IMR-90 (cell line): ENCODE measurements around the gene PTGES3L. TPM values are rescaled to one million over a fixed set of nuclear protein-coding genes. Genes with fewer than 3 reads are reported as not detected.

Experiments used
- ATAC-seq: fragments of 200-7000 bp; cut with Tn5 transposase; 2 replicates; pipeline ENCODE4 v1.9.1; 2020; ENCODE audit warnings: low read depth, mild to moderate bottlenecking, moderate library complexity
- BruUV-seq: library from RNA; stranded (reverse); fragments of 400-500 nt; replicated peaks from 2 replicates; lab custom pipeline; 2021; lab: Mats Ljungman, UMichigan
- CTCF ChIA-PET: fragments of 300-600 bp; formaldehyde crosslinking; extraction: SDS; loops from one replicate; lab custom pipeline; 2021; ENCODE audit warnings: antibody characterized with exemption; lab: Yijun Ruan, JAX
- POLR2A ChIA-PET: fragments of 300-600 bp; sonication (Branson Sonifier 250); formaldehyde crosslinking; loops from one replicate; lab custom pipeline; 2022; ENCODE audit warnings: antibody characterized with exemption; ENCODE audit not compliant: unreplicated experiment; lab: Charles Lee
- DNase-seq: peaks from one replicate; pipeline ENCODE4 v3.0.0; 2013
- H2AFZ ChIP-seq: replicated peaks from 2 replicates; pipeline ENCODE3; 2013; ENCODE audit warnings: low read length, mild to moderate bottlenecking; ENCODE audit not compliant: poor library complexity
- H2AK5ac ChIP-seq: 2 replicates; pipeline ENCODE4 v1.6.1; 2013; ENCODE audit warnings: low read depth, low read length, inconsistent platforms
- H2AK9ac ChIP-seq: replicated peaks from 2 replicates; pipeline ENCODE3; 2013; ENCODE audit warnings: mild to moderate bottlenecking, low read depth, low read length, moderate library complexity; ENCODE audit not compliant: poor library complexity
- H2BK120ac ChIP-seq: 2 replicates; pipeline ENCODE4 v1.6.1; 2013; ENCODE audit warnings: low read depth, low read length, inconsistent platforms
- H2BK15ac ChIP-seq: 3 replicates; pipeline ENCODE4 v1.6.1; 2013; ENCODE audit warnings: low read depth, low read length, inconsistent platforms
- H2BK20ac ChIP-seq: 2 replicates; pipeline ENCODE4 v1.6.1; 2013; ENCODE audit warnings: low read depth, mild to moderate bottlenecking, inconsistent platforms, low read length, moderate library complexity
- H2BK5ac ChIP-seq: 2 replicates; pipeline ENCODE4 v1.6.1; 2013; ENCODE audit warnings: mild to moderate bottlenecking, low read depth, low read length, inconsistent platforms; ENCODE audit not compliant: poor library complexity, severe bottlenecking
- H3K14ac ChIP-seq: replicated peaks from 2 replicates; pipeline ENCODE4 v1.6.1; 2013; ENCODE audit warnings: low read depth, low read length, inconsistent platforms
- H3K18ac ChIP-seq: 2 replicates; pipeline ENCODE4 v1.6.1; 2013; ENCODE audit warnings: low read depth, low read length, control low read depth
- H3K23ac ChIP-seq: 2 replicates; pipeline ENCODE4 v1.6.1; 2013; ENCODE audit warnings: low read depth, low read length, inconsistent platforms
- H3K27ac ChIP-seq: 2 replicates; pipeline ENCODE4 v1.5.1; 2013; ENCODE audit warnings: mild to moderate bottlenecking, control low read depth, low read length; ENCODE audit not compliant: insufficient read depth
- H3K27me3 ChIP-seq: 2 replicates; pipeline ENCODE4 v1.6.1; 2013; ENCODE audit warnings: low read length; ENCODE audit not compliant: control insufficient read depth, insufficient read depth
- H3K36me3 ChIP-seq: 2 replicates; pipeline ENCODE4 v1.6.1; 2013; ENCODE audit warnings: low read length, mixed read lengths; ENCODE audit not compliant: control insufficient read depth, insufficient read depth
- H3K4ac ChIP-seq: 2 replicates; pipeline ENCODE4 v1.6.1; 2013; ENCODE audit warnings: low read depth, low read length, inconsistent platforms
- H3K4me1 ChIP-seq: 2 replicates; pipeline ENCODE4 v1.6.1; 2013; ENCODE audit warnings: low read length, mixed read lengths; ENCODE audit not compliant: control insufficient read depth, insufficient read depth
- H3K4me2 ChIP-seq: 2 replicates; pipeline ENCODE4 v1.6.1; 2013; ENCODE audit warnings: low read depth, mild to moderate bottlenecking, control low read depth, low read length, moderate library complexity
- H3K4me3 ChIP-seq: 2 replicates; pipeline ENCODE4 v1.5.1; 2013; ENCODE audit warnings: low read depth, mild to moderate bottlenecking, control low read depth, low read length, moderate library complexity; ENCODE audit not compliant: insufficient read depth
- H3K56ac ChIP-seq: 2 replicates; pipeline ENCODE4 v1.6.1; 2013; ENCODE audit warnings: low read length, inconsistent platforms; ENCODE audit not compliant: insufficient read depth; ENCODE audit errors: extremely low read depth
- H3K79me1 ChIP-seq, 2 experiments: 2 replicates each; pipeline ENCODE4 v1.6.1; 2013; ENCODE audit warnings: low read length in 2 of 2, inconsistent platforms in 1 of 2, low read depth in 1 of 2
- H3K9ac ChIP-seq: 2 replicates; pipeline ENCODE4 v1.6.1; 2013; ENCODE audit warnings: low read depth, low read length, control low read depth
- H3K9me1 ChIP-seq: 2 replicates; pipeline ENCODE4 v1.6.1; 2013; ENCODE audit warnings: low read length, inconsistent platforms; ENCODE audit not compliant: insufficient read depth
- H3K9me3 ChIP-seq: 2 replicates; pipeline ENCODE4 v1.6.1; 2013; ENCODE audit warnings: low read length; ENCODE audit not compliant: control insufficient read depth, insufficient read depth
- H4K20me1 ChIP-seq: 2 replicates; pipeline ENCODE4 v1.6.1; 2013; ENCODE audit warnings: low read length, inconsistent platforms; ENCODE audit not compliant: insufficient read depth
- H4K5ac ChIP-seq: 2 replicates; pipeline ENCODE4 v1.6.1; 2013; ENCODE audit warnings: mild to moderate bottlenecking, low read depth, low read length, control low read depth
- H4K8ac ChIP-seq, 2 experiments: 2 replicates each; pipeline ENCODE4 v1.6.1; 2013; ENCODE audit warnings: low read depth in 2 of 2, low read length in 2 of 2, control low read depth in 1 of 2, inconsistent platforms in 1 of 2
- H4K91ac ChIP-seq: 2 replicates; pipeline ENCODE4 v1.6.1; 2013; ENCODE audit warnings: low read depth, low read length, inconsistent platforms; ENCODE audit not compliant: insufficient read depth
- BHLHE40 ChIP-seq: fragments of 150-350 bp; IDR thresholded peaks from 2 replicates; pipeline ENCODE4 v1.6.1; 2016; ENCODE audit warnings: mild to moderate bottlenecking, low read depth, low read length
- FOS ChIP-seq: fragments of 150-350 bp; IDR thresholded peaks from 2 replicates; pipeline ENCODE4 v1.6.1; 2016; ENCODE audit warnings: low read depth, low read length
- MAFK ChIP-seq: IDR thresholded peaks from 2 replicates; pipeline ENCODE4 v1.6.1; 2012; ENCODE audit warnings: low read depth, low read length, improper control_type of control experiment
- MAZ ChIP-seq: IDR thresholded peaks from 2 replicates; pipeline ENCODE4 v1.6.1; 2012; ENCODE audit warnings: low read depth, mild to moderate bottlenecking, low read length, improper control_type of control experiment, moderate library complexity, borderline replicate concordance
- MXI1 ChIP-seq: IDR thresholded peaks from 2 replicates; pipeline ENCODE4 v1.6.1; 2012; ENCODE audit warnings: low read depth, mild to moderate bottlenecking, low read length, moderate library complexity, borderline replicate concordance
- POLR2A ChIP-seq: IDR thresholded peaks from 2 replicates; pipeline ENCODE4 v1.6.1; 2012; ENCODE audit warnings: mild to moderate bottlenecking, low read depth, low read length
- RAD21 ChIP-seq: IDR thresholded peaks from 2 replicates; pipeline ENCODE4 v1.6.1; 2012; ENCODE audit warnings: low read length, improper control_type of control experiment
- RCOR1 ChIP-seq: IDR thresholded peaks from 2 replicates; pipeline ENCODE4 v1.6.1; 2012; ENCODE audit warnings: mild to moderate bottlenecking, low read length, improper control_type of control experiment; ENCODE audit not compliant: insufficient replicate concordance
- RFX5 ChIP-seq: IDR thresholded peaks from 2 replicates; pipeline ENCODE4 v1.8.0; 2012; ENCODE audit warnings: low read depth, mild to moderate bottlenecking, low read length, moderate library complexity
- SMC3 ChIP-seq: fragments of 150-350 bp; IDR thresholded peaks from 2 replicates; pipeline ENCODE4 v1.6.1; 2016; ENCODE audit warnings: low read depth, mild to moderate bottlenecking, antibody characterized with exemption, low read length, moderate library complexity
- WGBS, 2 experiments: methylation state at CpG; one replicate each; pipeline versions ENCODE4 v1.1.5 to v1.1.7; 2013; ENCODE audit warnings: missing lambda C conversion rate in 2 of 2; ENCODE audit not compliant: insufficient read length in 1 of 2; ENCODE audit errors: extremely low coverage in 2 of 2; 5-methylcytosine and 5-hydroxymethylcytosine counted together
- dilution Hi-C: fragments of 300-500 bp; cut with HindIII; formaldehyde crosslinking; loops from one replicate; pipeline ENCODE4 v1.14.3; 2018; ENCODE audit warnings: low sequenced_read_pairs; ENCODE audit not compliant: unreplicated experiment
- in situ Hi-C: fragments of 300-500 bp; cut with MboI; formaldehyde crosslinking; loops from 3 replicates; pipeline ENCODE4 v1.14.3; 2019; ENCODE audit warnings: low sequenced_read_pairs, inconsistent platforms, mixed read lengths
- intact Hi-C: fragments of 100-400 bp; cut with micrococcal nuclease; formaldehyde crosslinking; loops from 2 replicates; pipeline ENCODE4 v1.10.0; 2022
- polyA plus RNA-seq, 3 experiments: library from polyadenylated mRNA; depleted of rRNA; stranded (reverse); fragments of >200 nt; gene quantifications; 2 replicates each; pipeline ENCODE4 v1.2.3, GENCODE V29; 2012; ENCODE audit warnings: low replicate concordance in 1 of 3
- total RNA-seq: library from RNA; depleted of rRNA; stranded (reverse); fragments of >200 nt; gene quantifications from 2 replicates; pipeline ENCODE4 v1.2.3, GENCODE V29; 2012
- TF ChIP-seq, protein P1 (sequence below): conservative IDR thresholded peaks from 2 replicates; pipeline ENCODE4 v1.5.1; 2012; ENCODE audit warnings: mild to moderate bottlenecking, low read depth, low read length, improper control_type of control experiment
- TF ChIP-seq, protein P2 (sequence below): fragments of 150-350 bp; IDR thresholded peaks from 2 replicates; pipeline ENCODE4 v1.6.1; 2017; ENCODE audit warnings: mild to moderate bottlenecking, antibody characterized with exemption, low read length, low read depth

Gene PTGES3L
- total and polyA plus RNA-seq, 2 of the 4 experiments (the other 2 are of a cell fraction): 1.4 to 2.4 TPM

DNA sequence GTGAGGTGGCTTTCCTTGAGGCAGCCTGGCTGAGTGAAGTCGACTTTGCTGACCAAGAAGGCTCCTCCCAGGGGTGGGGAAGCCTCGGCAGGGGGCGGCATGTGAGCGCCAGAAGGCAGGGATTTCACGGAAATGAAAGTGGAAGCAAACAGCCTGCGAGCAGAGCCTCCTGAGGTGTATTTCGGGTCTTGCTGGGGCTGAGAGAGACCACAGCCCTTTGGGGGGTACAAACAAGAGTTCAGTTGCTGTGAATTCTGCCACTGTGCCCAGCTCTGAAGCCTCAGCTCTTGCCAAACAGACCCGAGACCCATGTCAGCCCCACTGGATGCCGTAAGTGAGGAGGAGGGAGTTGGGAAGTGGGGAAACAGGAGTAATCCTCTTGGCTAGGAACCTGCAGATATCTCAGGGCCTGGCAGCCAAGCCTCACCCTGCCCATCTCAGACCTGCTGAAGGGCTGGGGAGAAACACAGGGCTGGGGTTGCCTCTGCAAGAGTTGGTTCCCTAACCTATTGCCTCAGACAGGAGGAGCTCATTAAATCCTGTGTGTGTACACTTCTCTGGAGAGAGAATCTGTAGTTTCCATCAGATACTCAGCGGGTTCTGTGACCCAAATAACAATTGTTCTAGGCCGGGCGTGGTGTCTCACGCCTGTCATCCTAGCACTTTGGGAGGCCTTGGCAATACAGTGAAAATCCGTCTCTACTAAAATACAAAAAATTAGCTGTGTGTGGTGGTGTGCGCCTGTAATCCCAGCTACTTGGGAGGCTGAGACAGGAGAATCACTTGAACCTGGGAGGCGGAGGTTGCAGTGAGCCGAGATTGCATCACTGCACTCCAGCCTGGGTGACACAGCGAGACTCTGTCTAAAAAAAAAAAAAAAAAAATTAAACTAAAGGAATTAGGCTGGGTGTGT lies 27.0 kb upstream of the PTGES3L start, which contains the start of gene IFI35:
TSS of gene IFI35 (plus strand) at position 146 of the 913 bp plus-strand sequence. CDS start at position 310, 164 bp downstream.
- Histone ChIP-seq H3K4me3 (peak within 1 kb of the TSS; percentile 86), H3K27me3 (no peaks in the 10 kb centered on the region), H4K20me1 (peaks cover 9% of the 10 kb centered on the region), H3K4me2 (peak within 1 kb of the TSS; percentile 95), H2AFZ (peak within 1 kb of the TSS; percentile 94), H3K18ac (peak within 1 kb of the TSS; percentile 75), H2BK5ac (peak within 1 kb of the TSS; percentile 92), H3K56ac (peak within 1 kb of the TSS; percentile 72), H2BK15ac (peak within 1 kb of the TSS; percentile 6; the same call in 1 of the 3 replicates), H4K8ac (peak within 1 kb of the TSS; percentile 24 to 91; a peak in 3 of 4 replicates), H3K14ac (peak within 1 kb of the TSS; percentile 98), H3K27ac (peak within 1 kb of the TSS; percentile 92), H3K23ac (peak within 1 kb of the TSS; percentile 85; the same call in 1 of the 2 replicates), H2AK9ac (peak within 1 kb of the TSS; percentile 38), H3K4ac (peak within 1 kb of the TSS; percentile 95), H2BK20ac (peak within 1 kb of the TSS; percentile 43; the same call in 1 of the 2 replicates), H2BK120ac (peak within 1 kb of the TSS; percentile 77), H4K5ac (peak within 1 kb of the TSS; percentile 85), H4K91ac (peak within 1 kb of the TSS; percentile 83), H3K36me3 (peaks cover 21% of the 10 kb centered on the region), H2AK5ac (peak within 1 kb of the TSS; percentile 87), H3K9ac (peak within 1 kb of the TSS; percentile 86), H3K9me3 (no peaks in the 10 kb centered on the region), H3K9me1 (peaks cover 3% of the 10 kb centered on the region; the same call in 1 of the 2 replicates), H3K4me1 (0 out of 2 replicates have a peak, but pooled peaks cover 2% of the 10 kb centered on the region), H3K79me1 (peaks cover 0 to 36% of the 10 kb centered on the region in 2 experiments; a peak in 3 of 4 replicates)
- ChIA-PET CTCF (no interaction called here), POLR2A (interaction anchor here (0.8 to 1.2 kb wide), 2 partner anchors 9 to 162 kb away, joined by 3 to 5 read pairs; no protein-coding TSS in a partner anchor)
- BruUV-seq: no TSS peak
- ATAC-seq (peak; percentile 90), DNase-seq (peak; percentile 82)
- WGBS, 2 experiments: 33% methylated on average over 3 of the region's 18 CpGs; no CpG with 5 or more reads in 1 of the 2 experiments
- intact Hi-C loops (loop anchor here (2.0 kb wide), 1 partner anchor 16 kb away; the partner anchor contains the start of gene VAT1), dilution Hi-C loops (no loop called here), in situ Hi-C loops (no loop called here)
- TF ChIP-seq RCOR1 (no peak), BHLHE40 (peak; percentile 71; the same call in 1 of the 2 replicates), MXI1 (peak; percentile 50; the same call in 1 of the 2 replicates), RAD21 (peak; percentile 55), SMC3 (no peak), FOS (no peak), MAFK (no peak), POLR2A (peak; percentile 41; the same call in 1 of the 2 replicates), MAZ (peak; percentile 59; the same call in 1 of the 2 replicates), RFX5 (no peak)
- TF ChIP-seq, protein P1, sequence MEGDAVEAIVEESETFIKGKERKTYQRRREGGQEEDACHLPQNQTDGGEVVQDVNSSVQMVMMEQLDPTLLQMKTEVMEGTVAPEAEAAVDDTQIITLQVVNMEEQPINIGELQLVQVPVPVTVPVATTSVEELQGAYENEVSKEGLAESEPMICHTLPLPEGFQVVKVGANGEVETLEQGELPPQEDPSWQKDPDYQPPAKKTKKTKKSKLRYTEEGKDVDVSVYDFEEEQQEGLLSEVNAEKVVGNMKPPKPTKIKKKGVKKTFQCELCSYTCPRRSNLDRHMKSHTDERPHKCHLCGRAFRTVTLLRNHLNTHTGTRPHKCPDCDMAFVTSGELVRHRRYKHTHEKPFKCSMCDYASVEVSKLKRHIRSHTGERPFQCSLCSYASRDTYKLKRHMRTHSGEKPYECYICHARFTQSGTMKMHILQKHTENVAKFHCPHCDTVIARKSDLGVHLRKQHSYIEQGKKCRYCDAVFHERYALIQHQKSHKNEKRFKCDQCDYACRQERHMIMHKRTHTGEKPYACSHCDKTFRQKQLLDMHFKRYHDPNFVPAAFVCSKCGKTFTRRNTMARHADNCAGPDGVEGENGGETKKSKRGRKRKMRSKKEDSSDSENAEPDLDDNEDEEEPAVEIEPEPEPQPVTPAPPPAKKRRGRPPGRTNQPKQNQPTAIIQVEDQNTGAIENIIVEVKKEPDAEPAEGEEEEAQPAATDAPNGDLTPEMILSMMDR: peak; percentile 49
- TF ChIP-seq, protein P2, sequence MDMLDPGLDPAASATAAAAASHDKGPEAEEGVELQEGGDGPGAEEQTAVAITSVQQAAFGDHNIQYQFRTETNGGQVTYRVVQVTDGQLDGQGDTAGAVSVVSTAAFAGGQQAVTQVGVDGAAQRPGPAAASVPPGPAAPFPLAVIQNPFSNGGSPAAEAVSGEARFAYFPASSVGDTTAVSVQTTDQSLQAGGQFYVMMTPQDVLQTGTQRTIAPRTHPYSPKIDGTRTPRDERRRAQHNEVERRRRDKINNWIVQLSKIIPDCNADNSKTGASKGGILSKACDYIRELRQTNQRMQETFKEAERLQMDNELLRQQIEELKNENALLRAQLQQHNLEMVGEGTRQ: peak; percentile 21; the same call in 1 of the 2 replicates
